Hepatocyte (in vitro differentiated cells): ENCODE measurements around the gene PDIA5.

ENCODE experiments used
- EZH2 ChIP-seq: fragments of 200-600 bp; sonication (generic); IDR thresholded peaks from 2 replicates; pipeline ENCODE4 v1.6.1; 2016; ENCODE audit warnings: antibody characterized with exemption, mild to moderate bottlenecking, borderline replicate concordance
- EZH2phosphoT487 ChIP-seq: fragments of 200-600 bp; sonication (generic); IDR thresholded peaks from one replicate; pipeline ENCODE4 v1.6.1; 2018; ENCODE audit warnings: antibody characterized with exemption, mild to moderate bottlenecking, low read depth, moderate library complexity; ENCODE audit not compliant: unreplicated experiment, severe bottlenecking
- TF ChIP-seq, protein P1 (sequence below): fragments of 200-600 bp; sonication (generic); IDR thresholded peaks from 2 replicates; pipeline ENCODE4 v1.5.1; 2016; ENCODE audit warnings: antibody characterized with exemption, mild to moderate bottlenecking; ENCODE audit not compliant: poor library complexity

DNA sequence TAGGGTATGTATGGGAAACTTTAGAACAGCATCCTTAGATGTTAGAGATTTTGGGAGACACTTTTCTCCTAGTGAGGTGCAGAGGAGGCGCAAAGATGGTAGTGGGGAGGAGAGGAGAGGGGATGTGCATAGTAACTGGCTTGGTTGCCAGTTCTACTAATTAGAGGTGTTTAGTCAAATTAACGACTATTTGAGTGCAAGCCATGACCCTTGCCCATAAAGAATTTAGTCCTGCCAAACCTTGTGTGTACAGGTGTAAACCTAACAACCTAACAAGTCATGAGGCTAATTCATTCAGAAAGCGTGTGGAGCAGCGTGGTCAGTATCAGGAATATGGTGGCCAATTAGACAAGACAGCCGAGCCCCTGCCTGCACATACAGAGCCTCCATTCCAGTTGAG is 72.7 kb downstream of the PDIA5 start:
- TF ChIP-seq, protein P1, sequence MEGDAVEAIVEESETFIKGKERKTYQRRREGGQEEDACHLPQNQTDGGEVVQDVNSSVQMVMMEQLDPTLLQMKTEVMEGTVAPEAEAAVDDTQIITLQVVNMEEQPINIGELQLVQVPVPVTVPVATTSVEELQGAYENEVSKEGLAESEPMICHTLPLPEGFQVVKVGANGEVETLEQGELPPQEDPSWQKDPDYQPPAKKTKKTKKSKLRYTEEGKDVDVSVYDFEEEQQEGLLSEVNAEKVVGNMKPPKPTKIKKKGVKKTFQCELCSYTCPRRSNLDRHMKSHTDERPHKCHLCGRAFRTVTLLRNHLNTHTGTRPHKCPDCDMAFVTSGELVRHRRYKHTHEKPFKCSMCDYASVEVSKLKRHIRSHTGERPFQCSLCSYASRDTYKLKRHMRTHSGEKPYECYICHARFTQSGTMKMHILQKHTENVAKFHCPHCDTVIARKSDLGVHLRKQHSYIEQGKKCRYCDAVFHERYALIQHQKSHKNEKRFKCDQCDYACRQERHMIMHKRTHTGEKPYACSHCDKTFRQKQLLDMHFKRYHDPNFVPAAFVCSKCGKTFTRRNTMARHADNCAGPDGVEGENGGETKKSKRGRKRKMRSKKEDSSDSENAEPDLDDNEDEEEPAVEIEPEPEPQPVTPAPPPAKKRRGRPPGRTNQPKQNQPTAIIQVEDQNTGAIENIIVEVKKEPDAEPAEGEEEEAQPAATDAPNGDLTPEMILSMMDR = no peak
- TF ChIP-seq EZH2 (no peak), EZH2phosphoT487 (no peak)
